Thyroid gland (tissue), 4 donors: ENCODE measurements around the gene INTS15.

Experiments used
- CTCF ChIP-seq, 6 experiments: fragments of 200-600 bp in 3 of 6; fragments of 450-650 bp in 3 of 6; sonication (generic) in 3 of 6; IDR thresholded peaks; one replicate each; pipeline ENCODE4 v1.5.1; 2016 to 2019; ENCODE audit warnings: antibody characterized with exemption in 6 of 6, mild to moderate bottlenecking in 2 of 6, inconsistent platforms in 1 of 6, moderate library complexity in 1 of 6
- POLR2A ChIP-seq, 2 donors: fragments of 450-650 bp; IDR thresholded peaks; one replicate each; pipeline ENCODE4 v1.6.1; 2017; ENCODE audit warnings: antibody characterized with exemption in 2 of 2, mild to moderate bottlenecking in 2 of 2, moderate library complexity in 1 of 2

GRCh38 chr7:6650086-6650485, 60.3 kb downstream of the INTS15 start:
- no peak for TF ChIP-seq CTCF (IDR thresholded peaks at IDR 0.05)
- TF ChIP-seq POLR2A (IDR thresholded peaks at IDR 0.05): no peak
